Measurements from ENCODE around the gene TRNAU1AP. TPM values are rescaled to one million over a fixed set of nuclear protein-coding genes. Genes with fewer than 3 reads are reported as not detected.

TRNAU1AP gene
- 27.4 and 28.7 TPM in 2 replicates for total RNA-seq

GRCh38 chr1:28552758-28553663, at the start of gene TRNAU1AP:
TRNAU1AP (plus strand) TSS chr1:28553085; CDS start chr1:28553111, 26 bp downstream.

DNA sequence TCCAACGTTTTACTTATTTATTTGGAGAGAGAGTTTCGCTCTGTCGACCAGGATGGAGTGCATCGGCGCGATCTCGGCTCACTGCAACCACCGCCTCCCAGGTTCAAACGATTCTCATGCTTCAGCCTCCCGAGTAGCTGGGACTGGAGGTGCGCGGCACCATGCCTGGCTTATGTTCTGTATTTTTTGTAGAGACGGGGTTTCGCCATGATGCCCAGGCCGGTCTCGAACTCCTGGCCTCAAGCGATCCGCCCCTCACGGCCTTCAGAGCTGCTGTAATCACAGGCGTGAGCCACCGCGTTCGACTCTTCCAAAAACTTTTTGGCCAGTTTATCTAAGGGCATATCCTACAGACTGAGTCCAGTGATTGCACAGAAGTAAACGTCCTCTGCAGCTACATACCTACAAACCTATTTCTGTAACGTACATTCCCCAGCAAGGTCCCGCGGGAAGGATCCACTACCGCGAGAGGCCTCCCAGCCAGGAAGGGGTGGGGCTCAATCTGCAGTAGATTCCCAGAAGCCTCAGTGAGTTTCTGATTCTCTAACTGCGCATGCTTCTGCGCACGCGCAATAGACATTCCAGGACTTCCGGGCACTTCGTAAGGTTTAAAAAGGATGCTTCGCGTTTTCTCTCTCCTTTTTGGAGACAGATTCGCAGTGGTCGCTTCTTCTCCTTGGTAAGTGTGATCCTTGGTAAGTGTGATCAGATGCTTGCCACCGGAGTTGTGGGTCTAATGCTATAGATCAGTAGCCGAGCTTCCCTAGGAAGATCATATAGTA, 47.3 kb upstream of the TRNAU1AP start, which contains the start of gene RCC1:
TSS of gene RCC1 (plus strand) at position 638 of the 782 bp plus-strand sequence. CDS start 23,824 bp downstream, outside the sequence.

DNA sequence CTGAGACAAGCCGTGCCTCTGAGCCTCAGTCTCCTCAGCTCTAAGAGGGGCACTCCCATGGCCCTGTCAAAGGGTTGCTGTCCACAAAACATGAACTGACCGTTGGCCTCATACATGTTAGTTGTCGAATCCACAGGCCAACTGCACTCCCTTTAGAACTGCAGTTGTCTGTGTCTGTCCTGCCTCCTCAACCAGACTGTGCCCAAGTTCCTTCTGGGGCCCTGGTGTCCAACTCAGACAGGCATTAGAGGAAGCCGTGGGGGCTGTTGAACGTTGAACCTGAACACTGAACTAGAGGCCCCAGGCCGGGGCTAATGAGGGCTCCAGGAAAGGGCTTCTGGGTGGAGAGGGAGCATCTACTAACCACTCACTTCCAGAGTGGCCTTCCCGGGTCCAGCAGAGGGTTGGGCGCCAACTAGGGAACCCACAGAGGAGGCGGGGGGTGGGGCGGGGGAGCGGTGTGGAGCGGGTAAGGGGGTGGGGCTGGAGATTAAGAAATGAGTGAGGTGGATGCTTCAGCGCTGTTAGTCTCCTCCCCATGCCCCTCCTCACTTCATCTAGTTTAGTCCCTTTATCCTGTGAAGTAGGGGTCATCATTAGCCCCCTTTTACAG, 38.9 kb downstream of the TRNAU1AP start, which contains the start of gene RAB42:
TSS of gene RAB42 (plus strand) at position 558 of the 613 bp plus-strand sequence. CDS start 247 bp downstream, outside the sequence.

Other genes with a start within 250 kb of the TRNAU1AP start
- 19.9 and 20.5 TPM in 2 replicates for gene MED18, start 224.0 kb upstream of the TRNAU1AP start, total RNA-seq
- 9.8 and 10.7 TPM in 2 replicates for gene PHACTR4, start 183.3 kb upstream of the TRNAU1AP start, total RNA-seq
- 57.8 and 65.0 TPM in 2 replicates for gene RCC1, start 47.0 kb upstream of the TRNAU1AP start, total RNA-seq
- gene RAB42, start 39.2 kb downstream of the TRNAU1AP start, total RNA-seq: 6.2 and 7.4 TPM in 2 replicates
- gene TAF12, start 90.0 kb downstream of the TRNAU1AP start, total RNA-seq: 29.7 and 32.6 TPM in 2 replicates
- gene RNU11, start 95.5 kb downstream of the TRNAU1AP start, total RNA-seq: not detected in 2 replicates
- 4.5 and 5.7 TPM in 2 replicates for gene GMEB1, start 115.7 kb downstream of the TRNAU1AP start, total RNA-seq
- 47.6 and 49.2 TPM in 2 replicates for gene YTHDF2, start 183.9 kb downstream of the TRNAU1AP start, total RNA-seq